Heart left ventricle (tissue), 13 donors: ENCODE data around the gene KRTAP5-8.

ENCODE experiments used
- POLR2A ChIP-seq, 2 donors: fragments of 450-650 bp; IDR thresholded peaks; one replicate each; pipeline ENCODE4 v1.6.1; 2017; ENCODE audit warnings: antibody characterized with exemption in 2 of 2, mild to moderate bottlenecking in 2 of 2, moderate library complexity in 2 of 2
- TF ChIP-seq, protein P1 (sequence below), 12 donors: fragments of 200-600 bp; sonication (generic) in 4 of 12; IDR thresholded peaks; one replicate each; pipeline versions ENCODE4 v1.5.0 to v1.8.0; 2018 to 2022; ENCODE audit warnings: antibody characterized with exemption in 12 of 12, mild to moderate bottlenecking in 5 of 12
- donor health status: ischemic (EF 13 %, LVEDD 7.1; RV severe dilation, severe dysfunction).
- donor health status: DM: no; HTN: yes; CAD: no.
- donor health status: DM: no; HTN: no; CAD: no.
- donor health status: ischemic (EF 25% LVEDD 6.9; RV normal size, moderate dysfunction).
- donor health status: ischemic (EF 25% LVEDD 5.7; RV mildly dilated, moderate dysfunction).
- donor health status: ischemic (EF 35%, LVEDD 5.7; RV mildly dilated, moderate dysfunction).
- donor health status: nonischemic (EF 11% LVEDD 7.7; RV severe dilation, severe dysfunction).
- donor health status: DM: yes; HTN: yes; CAD: no.
- donor health status: PGD.
- donor health status: ischemic (EF 29% LVEDD 5.4; RV normal size, mild dysfunction).
- donor health status: nonischemic (EF 23%, LVEDD 6.1; RV moderate dilation, normal function).

DNA sequence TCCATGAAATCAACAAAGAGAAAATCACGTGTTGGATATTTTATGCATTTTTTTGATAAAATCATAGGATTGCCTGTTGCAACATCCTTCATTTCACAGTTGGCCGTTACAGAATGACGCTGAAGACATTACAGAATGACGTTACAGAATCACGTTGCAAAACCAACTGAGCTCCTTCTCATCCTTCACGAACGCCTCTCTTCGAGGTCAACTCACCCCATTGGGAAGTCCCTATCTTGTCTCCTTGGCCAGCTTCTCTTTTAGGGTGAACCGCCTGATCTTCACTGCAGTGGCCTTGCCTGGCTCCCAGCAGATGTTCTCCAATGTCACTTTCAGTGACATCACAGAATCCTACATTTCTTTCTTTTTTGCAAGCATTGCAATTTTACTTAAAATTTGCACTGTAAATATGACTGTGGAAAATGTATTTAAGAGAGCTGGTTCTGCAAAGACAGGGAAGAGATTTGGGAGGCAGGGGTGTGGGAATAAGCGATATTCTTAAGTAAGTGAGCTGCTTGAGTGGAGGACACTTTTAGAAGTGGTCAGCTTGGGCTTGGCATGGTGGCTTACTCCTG is 5.7 kb upstream of the KRTAP5-8 start:
- TF ChIP-seq POLR2A (IDR thresholded peaks at IDR 0.05): no peak
- TF ChIP-seq, protein P1, sequence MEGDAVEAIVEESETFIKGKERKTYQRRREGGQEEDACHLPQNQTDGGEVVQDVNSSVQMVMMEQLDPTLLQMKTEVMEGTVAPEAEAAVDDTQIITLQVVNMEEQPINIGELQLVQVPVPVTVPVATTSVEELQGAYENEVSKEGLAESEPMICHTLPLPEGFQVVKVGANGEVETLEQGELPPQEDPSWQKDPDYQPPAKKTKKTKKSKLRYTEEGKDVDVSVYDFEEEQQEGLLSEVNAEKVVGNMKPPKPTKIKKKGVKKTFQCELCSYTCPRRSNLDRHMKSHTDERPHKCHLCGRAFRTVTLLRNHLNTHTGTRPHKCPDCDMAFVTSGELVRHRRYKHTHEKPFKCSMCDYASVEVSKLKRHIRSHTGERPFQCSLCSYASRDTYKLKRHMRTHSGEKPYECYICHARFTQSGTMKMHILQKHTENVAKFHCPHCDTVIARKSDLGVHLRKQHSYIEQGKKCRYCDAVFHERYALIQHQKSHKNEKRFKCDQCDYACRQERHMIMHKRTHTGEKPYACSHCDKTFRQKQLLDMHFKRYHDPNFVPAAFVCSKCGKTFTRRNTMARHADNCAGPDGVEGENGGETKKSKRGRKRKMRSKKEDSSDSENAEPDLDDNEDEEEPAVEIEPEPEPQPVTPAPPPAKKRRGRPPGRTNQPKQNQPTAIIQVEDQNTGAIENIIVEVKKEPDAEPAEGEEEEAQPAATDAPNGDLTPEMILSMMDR (IDR thresholded peaks at IDR 0.05): no peak
